RPMI7951 (cell line): ENCODE data around the gene PAN3. TPM values are rescaled to one million over a fixed set of nuclear protein-coding genes. Genes with fewer than 3 reads are reported as not detected.

Source experiments
- DNase-seq: peaks from one replicate; pipeline ENCODE4 v3.0.0-alpha.2; 2012; ENCODE audit warnings: low read depth
- total RNA-seq: library from RNA; depleted of rRNA; stranded (reverse); fragments of >200 nt; shearing (Covaris generic); gene quantifications from 2 replicates; pipeline ENCODE4 v1.2.3, GENCODE V29; 2014

Gene PAN3
- total RNA-seq, 1 experiment from 2014 or later: 10.9 TPM

DNA sequence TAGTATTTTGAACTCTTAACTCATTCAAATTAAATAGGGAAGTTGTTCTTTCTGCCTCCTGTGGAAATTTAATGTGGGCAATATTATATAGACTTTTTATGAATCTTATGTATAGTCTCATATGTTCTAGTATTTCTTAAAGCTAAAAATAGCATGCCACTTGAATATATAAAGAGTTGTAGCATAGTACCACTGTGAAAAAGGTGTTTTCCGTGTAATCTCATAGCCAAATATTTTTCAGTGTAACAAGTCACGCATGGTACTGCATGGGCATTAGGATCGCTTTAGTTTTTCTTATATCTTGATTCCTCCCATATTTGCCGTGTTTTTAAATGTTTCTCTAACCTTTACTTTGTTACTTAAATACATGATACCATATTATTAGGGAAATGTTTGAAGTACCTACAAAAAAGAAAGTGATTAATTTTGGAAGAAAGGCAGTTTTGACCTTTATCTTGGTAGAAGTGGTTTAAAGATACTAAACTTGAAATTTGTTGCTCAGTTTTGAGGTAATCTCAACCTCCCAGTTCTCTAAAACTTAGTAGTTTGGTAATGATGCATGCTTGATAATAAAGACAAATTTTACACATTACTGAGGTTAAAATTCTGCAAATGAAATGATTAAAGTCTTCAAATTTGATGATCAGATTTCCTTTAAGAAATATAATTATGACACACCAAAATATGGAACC, 81.2 kb downstream of the PAN3 start:
- DNase-seq: no peak

DNA sequence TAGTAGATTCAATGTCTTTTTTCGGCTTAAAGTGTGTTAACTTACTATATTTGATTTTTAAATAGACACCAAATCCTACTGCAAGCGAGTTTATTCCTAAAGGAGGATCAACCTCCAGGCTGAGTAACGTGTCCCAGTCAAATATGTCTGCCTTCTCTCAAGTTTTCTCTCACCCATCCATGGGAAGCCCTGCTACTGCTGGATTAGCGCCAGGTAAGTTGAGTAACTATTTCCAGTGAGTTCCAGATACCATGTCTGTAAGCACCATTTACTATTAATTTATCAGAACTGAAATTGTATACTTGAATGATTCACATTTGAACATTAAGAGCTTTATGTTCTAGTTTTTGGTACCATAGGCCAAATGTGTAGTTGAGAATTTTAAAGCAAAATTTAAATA, 81.8 kb downstream of the PAN3 start:
- DNase-seq: peak; percentile 1

DNA sequence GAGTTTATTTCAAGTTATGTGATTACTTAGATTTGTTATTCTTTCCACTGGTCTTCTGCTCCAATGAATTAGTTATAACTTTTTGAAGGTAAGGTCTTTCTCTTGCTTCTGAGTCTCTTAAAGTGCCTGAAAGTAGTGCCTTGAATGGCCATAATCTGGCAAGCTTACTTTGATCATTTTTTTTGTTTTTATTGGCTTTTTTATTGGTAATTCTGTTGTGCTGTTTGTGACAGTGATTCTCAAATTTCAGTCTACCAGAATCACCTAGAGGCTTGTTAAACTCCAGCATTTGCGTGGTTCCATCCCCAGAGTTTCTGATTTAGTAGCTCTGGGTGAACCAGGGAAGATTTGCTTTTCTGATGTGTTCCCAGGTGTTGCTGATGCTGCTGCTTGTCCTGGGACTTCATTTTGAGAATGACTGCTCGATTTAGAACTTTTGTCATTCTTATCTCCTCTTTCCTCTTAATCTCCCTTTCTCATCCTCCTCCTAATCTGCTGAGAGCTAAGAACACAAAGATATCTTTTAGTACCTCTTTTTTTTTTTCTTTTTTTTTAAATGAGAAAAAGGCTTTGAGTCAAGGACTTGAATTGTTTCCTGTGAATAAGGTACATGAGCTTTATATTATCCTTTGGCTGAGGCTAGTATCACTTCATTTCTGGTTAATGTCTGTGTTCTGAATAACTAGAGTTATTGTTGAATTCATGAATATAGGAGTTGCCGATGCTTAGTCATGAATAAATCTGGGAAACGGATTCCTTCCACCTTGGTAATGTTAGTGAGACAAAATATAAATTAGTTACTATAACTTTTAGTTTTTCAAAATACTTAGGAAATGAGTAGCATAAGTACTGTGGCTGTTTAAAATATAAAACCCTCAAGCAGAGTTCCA, 91.4 kb downstream of the PAN3 start:
- DNase-seq: no peak

DNA sequence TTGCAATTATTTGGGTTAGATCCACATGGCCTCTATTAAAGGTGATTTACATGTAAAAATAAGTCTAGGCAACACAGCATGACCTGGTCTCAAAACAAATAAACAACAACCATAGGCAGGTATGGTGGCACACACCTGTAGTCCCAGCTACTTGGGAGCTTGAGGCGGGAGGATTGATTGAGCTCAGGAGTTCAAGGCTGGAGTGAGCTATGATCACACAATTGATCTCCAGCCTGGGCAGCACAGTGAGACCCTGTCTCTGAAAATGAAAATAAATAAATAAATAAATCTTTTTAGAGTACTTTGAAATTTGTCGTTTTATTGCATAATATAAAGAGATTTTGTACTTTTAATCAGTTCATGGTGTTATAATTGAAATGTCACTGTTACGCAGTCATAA, 93.3 kb downstream of the PAN3 start:
- DNase-seq: no peak

DNA sequence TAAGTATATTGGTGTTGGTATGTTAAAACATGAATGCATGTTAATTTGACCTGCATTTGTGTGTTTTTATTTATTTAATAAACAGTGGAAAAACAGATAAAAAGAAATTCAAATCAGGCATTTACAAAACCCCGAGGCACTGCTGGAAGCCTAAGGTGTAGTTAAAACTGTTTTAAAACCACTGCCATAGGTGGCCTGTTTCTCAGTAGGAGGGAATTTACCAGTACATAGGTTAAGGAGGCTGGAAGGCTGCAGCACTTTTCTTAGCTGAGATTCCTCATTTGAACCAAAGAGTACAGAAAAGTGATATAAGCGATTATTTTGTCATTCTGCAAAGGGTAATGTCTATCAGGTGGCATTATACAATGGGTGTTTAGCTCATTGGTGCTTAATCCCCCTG, 99.6 kb downstream of the PAN3 start:
- no peak for DNase-seq

DNA sequence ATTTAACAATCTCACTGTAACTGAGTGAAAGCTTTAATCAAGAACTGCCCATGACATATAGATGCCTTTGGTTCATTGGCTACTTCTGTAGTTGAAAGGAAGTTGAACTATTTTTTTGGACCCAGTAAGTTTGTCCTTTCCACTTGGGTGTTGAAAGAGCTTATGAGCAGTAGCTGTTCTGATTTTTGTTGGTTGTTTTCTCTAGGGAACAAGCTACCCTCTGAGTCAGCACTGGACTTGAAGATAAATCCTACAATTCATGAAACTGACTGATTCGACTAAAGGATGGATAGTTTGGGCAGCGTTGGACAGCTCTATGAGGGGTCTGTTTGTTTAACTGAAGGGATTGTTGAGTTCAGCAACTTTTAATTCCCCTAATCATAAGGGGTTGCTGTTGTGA, 101.0 kb downstream of the PAN3 start:
- no peak for DNase-seq

DNA sequence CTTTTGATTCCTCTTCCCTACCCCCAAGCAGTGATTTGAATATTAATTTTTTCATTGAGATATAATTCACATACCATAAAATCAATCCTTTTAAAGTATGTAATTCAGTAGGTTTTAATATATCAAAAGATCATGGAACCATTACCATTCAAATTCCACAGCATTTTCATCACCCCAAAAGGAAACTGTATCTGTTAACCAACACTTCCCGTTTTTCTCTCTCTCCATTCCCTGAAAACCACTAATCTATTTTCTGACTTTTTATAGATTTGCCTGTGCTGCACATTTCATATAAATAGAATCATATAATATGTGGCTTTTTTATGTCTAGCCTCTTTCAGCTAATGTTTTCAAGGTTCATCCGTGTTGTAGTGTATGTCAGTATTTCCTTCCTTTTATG, 107.1 kb downstream of the PAN3 start:
- no peak for DNase-seq

DNA sequence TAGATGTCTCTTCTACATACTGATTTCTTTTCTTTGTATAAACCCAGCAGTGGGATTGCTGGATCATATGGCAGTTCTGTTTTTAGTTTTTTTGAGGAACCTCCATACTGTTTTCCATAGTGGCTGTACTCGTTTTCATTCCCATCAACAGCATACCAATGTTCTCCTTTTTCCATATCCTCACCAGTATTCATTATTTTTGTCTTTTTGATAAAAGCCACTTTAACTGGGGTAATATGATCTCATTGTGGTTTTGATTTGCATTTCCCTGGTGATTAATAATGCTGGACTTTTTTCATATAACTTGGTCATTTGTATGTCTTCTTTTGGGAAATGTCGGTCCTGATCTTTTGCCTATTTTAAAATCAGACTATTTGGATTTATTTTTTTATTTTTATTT, 108.5 kb downstream of the PAN3 start:
- DNase-seq: peak; percentile 5

DNA sequence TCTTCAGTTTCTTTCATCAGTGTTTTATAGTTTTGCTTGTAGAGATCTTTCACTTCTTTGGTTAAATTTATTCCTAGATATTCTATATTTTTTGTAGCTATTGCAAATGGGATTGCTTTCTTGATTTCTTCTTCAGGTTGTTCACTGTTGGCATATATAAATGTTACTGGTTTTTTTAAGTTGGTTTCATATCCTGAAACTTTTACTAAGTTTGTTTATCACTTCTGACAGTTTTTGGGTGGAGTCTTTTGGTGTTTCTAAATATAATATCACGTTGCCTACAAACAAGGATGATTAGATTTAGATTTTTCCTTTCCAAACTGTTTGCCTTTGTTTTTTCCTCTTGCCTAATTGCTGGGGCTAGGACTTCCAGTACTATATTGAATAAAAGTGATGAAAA, 109.7 kb downstream of the PAN3 start:
- no peak for DNase-seq

DNA sequence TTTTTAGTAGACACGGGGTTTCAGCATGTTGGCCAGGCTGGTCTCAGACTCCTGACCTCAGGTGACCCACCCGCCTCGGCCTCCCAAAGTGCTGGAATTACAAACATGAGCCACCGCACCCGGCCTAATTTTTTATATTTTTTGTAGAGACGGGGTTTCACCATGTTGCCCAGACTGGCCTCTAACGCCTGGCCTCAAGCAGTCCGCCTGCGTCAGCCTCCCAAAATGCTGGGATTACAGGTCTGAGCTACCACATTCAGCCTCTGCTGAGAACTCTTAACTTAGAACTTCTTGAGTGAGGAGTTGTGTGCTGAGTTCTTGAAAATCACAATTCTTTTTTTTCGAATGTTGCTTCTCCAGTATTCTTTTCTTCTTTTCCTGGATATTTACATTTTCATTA, 112.2 kb downstream of the PAN3 start:
- DNase-seq: no peak

DNA sequence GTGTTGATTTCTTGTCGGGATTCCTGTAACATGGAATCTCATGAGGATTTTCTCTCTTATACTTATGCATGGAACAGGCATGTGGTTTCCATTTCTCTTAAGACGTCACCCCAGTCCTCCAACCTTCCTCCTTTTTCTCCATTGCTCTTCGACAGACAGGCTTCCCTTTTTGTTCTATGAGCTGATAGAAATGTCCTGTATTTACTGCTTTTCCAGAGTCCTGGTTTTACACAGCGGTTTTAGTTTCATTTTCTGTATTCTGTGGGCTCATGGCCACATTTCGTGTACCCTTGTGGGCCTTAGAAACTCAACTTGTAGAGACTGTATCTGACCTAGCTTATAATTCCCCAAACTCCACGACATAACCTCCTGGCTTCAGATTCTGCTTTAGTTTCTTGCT, 113.1 kb downstream of the PAN3 start:
- DNase-seq: no peak

DNA sequence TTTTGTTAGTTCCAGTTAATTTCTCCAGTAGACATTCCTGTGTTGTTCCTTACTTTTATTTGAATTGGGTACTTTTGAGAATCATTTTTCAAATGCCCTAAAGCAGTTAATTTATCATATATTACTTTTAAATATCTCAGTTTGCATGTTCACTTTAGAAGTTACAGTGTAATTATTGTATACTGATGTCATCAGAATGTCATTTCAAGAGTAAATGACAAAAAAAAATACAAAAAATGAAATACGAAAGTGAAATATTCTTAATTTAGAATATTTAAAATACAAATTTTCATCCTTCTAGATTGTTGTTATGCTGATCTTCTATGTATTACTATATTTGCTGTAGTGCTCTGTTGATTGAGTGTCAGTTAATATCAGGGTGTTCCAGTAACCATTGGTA, 114.2 kb downstream of the PAN3 start:
- no peak for DNase-seq

DNA sequence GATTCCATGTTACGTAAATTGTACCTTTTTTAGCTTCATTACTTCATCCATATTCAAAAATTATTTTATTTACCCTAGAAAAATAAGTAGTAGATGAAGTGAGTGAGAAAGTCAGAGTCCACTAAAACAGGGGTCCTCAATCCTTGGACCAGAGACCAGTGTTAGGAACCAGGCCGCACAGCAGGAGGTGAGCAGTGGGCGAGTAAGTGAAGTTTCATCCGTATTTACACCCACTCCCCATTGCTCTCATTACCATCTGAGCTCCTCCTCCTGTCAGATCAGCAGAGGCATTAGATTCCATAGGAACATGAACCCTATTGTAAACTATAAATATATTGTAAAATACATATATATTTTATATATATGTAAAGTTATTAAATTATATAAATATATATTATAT, 119.0 kb downstream of the PAN3 start:
- no peak for DNase-seq

DNA sequence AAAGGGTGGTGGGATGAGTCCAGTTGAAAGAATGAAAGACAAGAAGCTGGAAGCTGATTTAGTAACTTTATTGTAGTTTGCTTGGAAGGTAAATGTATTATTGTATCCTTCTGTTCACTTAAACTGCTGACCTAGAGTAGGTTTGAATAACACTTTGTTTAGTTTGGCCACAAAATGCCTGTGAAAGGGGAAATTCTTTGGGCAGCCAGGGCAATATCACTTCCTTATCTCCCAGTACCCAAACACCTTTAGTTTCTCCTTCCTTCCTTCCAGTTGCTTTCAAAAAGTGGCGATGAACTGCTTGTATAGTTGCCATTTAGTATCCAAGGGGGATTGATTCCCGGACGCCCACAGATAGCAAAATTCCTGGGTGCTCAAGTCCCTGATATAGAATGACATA, 120.1 kb downstream of the PAN3 start:
- no peak for DNase-seq

DNA sequence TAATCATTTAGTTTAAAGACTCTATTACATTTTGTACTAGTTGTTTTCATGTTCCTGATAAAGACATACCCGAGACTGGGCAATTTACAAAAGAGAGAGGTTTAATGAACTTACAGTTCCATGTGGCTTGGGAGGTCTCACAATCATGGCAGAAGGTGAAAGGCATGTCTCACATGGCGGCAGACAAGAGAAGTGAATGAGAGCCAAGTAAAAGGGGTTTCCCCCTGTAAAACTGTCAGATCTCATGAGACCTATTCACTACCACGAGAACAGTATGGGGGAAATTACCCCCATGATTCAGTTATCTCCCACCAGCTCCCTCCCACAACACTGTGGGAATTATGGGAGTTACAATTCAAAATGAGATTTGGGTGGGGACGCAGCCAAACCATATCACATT, 129.2 kb downstream of the PAN3 start:
- DNase-seq: no peak

DNA sequence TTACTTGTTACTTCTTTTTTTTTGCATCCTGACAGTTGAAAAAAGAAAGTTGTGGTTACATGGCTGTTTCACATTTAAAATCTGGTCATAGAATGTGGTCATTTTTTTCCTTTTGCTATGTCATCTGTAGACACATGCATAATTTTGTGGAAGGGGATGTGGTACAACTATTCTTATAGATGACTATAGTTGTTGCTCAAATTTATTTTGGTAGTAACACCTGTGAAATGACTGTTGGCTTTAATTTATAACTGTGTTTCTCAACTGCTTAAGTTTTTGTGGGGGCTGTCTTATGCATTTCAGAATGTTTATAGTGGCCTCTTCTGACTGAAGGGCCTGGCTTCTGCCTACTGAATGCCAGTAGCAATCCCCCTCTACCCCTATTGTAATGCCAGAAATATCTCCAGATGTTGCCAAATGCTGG, 130.5 kb downstream of the PAN3 start:
- no peak for DNase-seq

DNA sequence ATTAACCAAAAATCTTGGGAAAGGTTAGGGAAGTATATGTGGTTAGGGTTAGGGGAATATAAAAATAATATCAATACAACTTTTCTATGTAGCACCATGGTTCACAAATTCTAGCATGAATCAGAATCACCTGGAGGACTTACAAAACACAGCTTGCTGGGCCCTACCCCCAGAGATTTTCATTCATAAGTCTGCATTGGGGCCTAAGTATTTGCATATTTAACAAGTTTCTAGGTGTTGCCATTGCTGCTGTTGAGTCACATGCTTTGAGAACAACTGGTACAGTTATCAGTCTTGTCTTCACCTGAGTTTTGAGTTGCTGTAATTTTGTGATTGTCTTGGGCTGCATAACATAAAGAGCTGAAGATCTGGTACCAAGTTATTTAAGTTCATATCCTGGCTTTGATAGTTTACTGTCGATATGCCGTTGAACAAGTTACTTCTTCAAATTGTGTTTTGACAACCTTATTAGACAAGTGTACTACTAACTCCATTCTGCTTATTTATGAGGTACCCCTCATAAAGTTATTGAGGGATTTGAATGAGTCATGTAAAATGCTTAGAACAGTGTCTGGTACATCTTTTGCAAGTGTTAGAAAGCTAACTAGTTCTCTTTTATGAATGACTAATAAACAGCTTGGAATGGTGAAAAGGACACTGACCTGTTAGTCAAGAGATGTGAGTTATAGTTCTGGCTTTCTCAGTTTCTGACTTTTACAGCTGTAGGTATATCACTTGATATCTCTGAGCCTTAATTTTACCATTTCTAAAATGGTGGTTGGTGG, 132.9 kb downstream of the PAN3 start:
- no peak for DNase-seq

DNA sequence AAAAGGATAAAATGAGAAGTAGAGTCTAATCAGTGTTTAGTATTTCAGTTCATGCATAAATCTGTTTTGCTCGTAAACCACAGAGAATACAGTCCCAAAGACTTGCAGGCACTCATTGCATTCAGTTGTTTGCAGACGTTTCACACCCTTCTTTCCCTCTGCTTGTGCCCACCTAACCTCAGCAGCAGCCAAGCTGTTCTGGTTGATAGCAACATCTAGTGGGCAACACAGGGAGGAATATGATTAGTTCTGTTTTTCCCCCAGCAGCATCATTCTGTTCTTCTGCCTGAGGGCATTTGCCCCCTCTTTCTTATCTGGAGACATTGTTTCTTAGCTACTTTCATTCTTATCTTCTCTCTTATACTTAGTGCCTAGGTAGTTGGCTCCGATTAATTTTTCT, 135.6 kb downstream of the PAN3 start:
- DNase-seq: no peak

DNA sequence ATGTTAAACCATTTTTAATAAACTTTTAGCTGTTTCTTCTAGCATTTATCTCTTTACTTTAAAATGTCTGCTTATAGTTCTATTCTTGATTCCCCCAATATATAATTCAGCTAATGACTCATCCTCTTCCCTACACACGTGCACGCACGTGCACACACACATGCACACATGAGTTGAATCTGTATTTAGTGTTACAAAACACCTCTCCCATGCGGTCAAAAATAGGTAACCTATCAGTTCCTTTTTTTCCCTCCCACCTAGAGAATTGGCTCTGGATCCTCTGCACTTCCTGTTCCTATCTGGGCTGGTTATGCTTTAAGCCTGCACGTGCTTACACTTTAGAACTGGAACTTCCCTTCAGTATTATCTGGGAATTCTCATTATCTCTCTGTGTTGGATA, 144.1 kb downstream of the PAN3 start:
- no peak for DNase-seq

DNA sequence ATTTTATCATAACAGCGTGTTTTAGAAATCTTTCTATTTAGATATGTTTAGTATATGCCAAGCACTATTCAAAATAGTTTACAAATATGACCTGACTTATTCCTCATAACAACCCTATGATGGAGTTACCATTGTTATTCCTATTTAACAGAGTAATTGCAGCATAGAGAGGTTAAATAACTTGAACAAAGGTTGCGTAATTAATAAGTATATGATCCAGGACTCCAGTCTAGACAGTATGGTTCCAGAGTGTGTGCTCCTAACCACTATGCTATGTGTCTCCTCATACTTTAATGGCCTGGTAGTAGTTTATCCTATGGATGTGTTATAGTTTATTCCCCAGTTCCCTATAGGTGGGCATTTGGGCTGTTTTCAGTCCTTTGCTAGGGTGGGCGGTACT, 145.3 kb downstream of the PAN3 start:
- DNase-seq: no peak

DNA sequence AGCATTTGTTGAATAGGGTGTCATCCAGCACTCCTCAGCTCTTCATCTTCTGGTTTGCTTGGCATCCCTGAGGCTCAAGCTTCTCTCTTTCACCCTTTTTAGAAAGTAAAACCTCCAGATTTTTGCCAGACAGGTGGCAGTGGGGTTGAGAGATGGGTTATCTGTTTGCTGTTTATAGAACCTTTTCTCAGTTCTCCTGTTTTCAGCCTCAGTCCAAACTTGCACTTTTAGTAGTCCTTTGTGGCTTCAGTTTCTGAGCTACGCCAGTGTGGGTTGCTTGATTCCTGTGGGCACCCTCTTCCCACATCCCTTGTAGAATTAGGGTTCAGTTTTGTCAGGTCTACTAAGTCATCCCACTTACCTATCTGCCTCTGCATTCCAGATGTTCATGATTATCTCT, 147.9 kb downstream of the PAN3 start:
- DNase-seq: no peak

DNA sequence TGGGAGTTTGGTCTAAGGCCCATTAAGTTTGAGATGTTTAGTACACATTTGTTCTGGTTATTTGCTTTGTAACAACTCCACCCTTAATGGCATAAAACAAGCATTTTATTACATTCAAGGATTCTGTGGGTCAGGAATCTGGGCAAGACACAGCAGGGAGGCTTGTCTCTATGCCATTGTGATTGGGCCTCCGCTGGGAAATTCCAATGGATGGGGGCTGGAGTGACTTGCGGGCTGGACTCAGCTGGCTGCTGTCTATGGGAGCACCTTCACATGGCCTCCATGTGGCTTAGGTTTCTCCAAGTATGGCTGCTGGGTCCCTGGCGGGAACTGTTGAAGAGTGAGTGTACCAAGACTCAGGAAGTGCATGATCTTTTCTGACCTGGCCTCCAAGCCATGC, 159.0 kb downstream of the PAN3 start:
- no peak for DNase-seq

DNA sequence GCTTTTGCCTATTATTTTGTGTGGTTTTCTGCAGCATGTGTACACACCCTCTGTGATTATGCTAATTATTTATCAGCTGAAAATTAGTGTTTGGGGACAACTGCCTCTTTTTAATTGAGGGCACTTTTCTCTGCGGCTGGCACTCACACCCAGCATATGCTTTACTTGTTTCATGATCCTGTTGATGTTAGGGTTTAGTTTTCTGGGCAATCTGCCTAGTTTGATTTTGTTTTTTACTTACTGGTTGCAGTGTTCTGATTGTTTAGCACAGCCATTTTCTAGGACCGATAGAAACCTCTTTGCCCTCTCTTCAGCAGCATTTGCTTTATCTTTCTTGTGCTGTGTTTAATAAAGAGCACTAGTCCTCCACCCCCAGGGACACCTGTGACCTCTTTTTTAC, 161.6 kb downstream of the PAN3 start:
- DNase-seq: no peak
